ENCODE measurements around the gene IKZF3. TPM values are rescaled to one million over a fixed set of nuclear protein-coding genes. Genes with fewer than 3 reads are reported as not detected.

IKZF3 gene
- total RNA-seq, 1 experiment from 2014 or later, result 0.22 TPM

GRCh38 chr17:39739885-39740356, 124.2 kb downstream of the IKZF3 start:
- Histone ChIP-seq H3K9me3 (ENCODE audit: control insufficient read depth, low read depth, low read length) (no peaks in the 10 kb centered on the region), H3K79me2 (ENCODE audit: insufficient read depth, low read length) (peaks cover 2% of the 10 kb centered on the region; the same call in 1 of the 2 replicates), H4K20me1 (ENCODE audit: control insufficient read depth, insufficient read depth, insufficient read length) (no peaks in the 10 kb centered on the region), H3K56ac (ENCODE audit: insufficient read length, low read depth, low read length) (no peak overlapping the region), H2BK15ac (ENCODE audit: low read depth, low read length) (no peak overlapping the region), H2BK120ac (ENCODE audit: low read depth, low read length, poor library complexity, severe bottlenecking) (no peak overlapping the region), H2BK5ac (ENCODE audit: insufficient read length, low read length) (no peak overlapping the region), H3K4me2 (ENCODE audit: insufficient read depth, insufficient read length, low read length) (peak overlapping the region; percentile 73), H3K79me1 (ENCODE audit: insufficient read depth, low read depth, low read length, poor library complexity, severe bottlenecking) (no peaks in the 10 kb centered on the region), H3K14ac (ENCODE audit: insufficient read depth, low read length) (peak overlapping the region; percentile 59), H3K27ac (ENCODE audit: insufficient read length, low read depth, low read length) (peak overlapping the region; percentile 77), H2AK5ac (ENCODE audit: insufficient read length, low read length) (no peak overlapping the region), H3K23me2 (ENCODE audit: insufficient read length, low read depth, low read length, poor library complexity, severe bottlenecking) (peaks cover 27% of the 10 kb centered on the region), H3K4me1 (ENCODE audit: insufficient read depth, low read length) (peaks cover 3% of the 10 kb centered on the region; the same call in 1 of the 2 replicates), H2BK12ac (ENCODE audit: insufficient read length, low read depth, low read length) (peak overlapping the region; percentile 7), H3K9ac (ENCODE audit: extremely low read depth, insufficient read length, low read length) (peak overlapping the region; percentile 17), H4K91ac (ENCODE audit: insufficient read length, low read depth, low read length) (peak overlapping the region; percentile 40), H3K18ac (ENCODE audit: insufficient read length, low read depth, low read length) (peak overlapping the region; percentile 27), H2BK20ac (ENCODE audit: low read depth, low read length, poor library complexity, severe bottlenecking) (no peak overlapping the region), H4K5ac (ENCODE audit: insufficient read length, low read depth, low read length) (peak overlapping the region; percentile 23), H3K27me3 (ENCODE audit: insufficient read depth, low read length) (no peaks in the 10 kb centered on the region), H3K23ac (ENCODE audit: insufficient read length, low read depth, low read length) (no peak overlapping the region), H3T11ph (ENCODE audit: low read length) (no peak overlapping the region), H3K4ac (ENCODE audit: low read depth, low read length) (peak overlapping the region; percentile 18), H4K8ac (replicated peaks; ENCODE audit: insufficient read length, low read depth, low read length) (no peak overlapping the region), H2AFZ (ENCODE audit: low read length) (no peak overlapping the region)
- DNase-seq, result peak; percentile 69
- WGBS (ENCODE audit: extremely low coverage, insufficient read length, low lambda C conversion rate), result no CpG with 5 or more reads among the region's 9 CpGs
- H3K9me3 Mint-ChIP-seq, result no peaks in the 10 kb centered on the region
- TF ChIP-seq CTCF (conservative IDR thresholded peaks at IDR 0.05), result no peak
- peak overlapping the region; percentile 91 to 99 (median 98) for H3K27ac Mint-ChIP-seq
- peaks cover 3% of the 10 kb centered on the region; the same call in 1 of the 2 replicates for H3K27me3 Mint-ChIP-seq (ENCODE audit: low read depth)
- H3K36me3 Mint-ChIP-seq (ENCODE audit: insufficient read depth in 1 of 3, low read depth in 3 of 3), result peaks cover 8 to 31% (median 24%) of the 10 kb centered on the region in 3 experiments; a peak in 6 of 7 replicates
- H3K4me1 Mint-ChIP-seq, result peaks cover 31 to 38% of the 10 kb centered on the region in 2 experiments
- peak overlapping the region; percentile 85 to 87 for H3K4me3 Mint-ChIP-seq

All from H9 (cell line).